Fibroblast of lung (primary cell): ENCODE results near the gene GRAP.

Experiments used
- EZH2 ChIP-seq: IDR thresholded peaks from 2 replicates; pipeline ENCODE4 v1.5.1; 2012; ENCODE audit warnings: low read length, control low read depth, mild to moderate bottlenecking; ENCODE audit errors: missing control alignments
- TF ChIP-seq, protein P1 (sequence below), 2 donors: IDR thresholded peaks in 1 of 2; conservative IDR thresholded peaks in 1 of 2; 1 replicate in 1 of 2; 2 replicates in 1 of 2; pipeline ENCODE4 v1.5.1; 2011 to 2012; ENCODE audit warnings: low read length in 2 of 2, control low read depth in 1 of 2, inconsistent platforms in 1 of 2, low read depth in 1 of 2, mild to moderate bottlenecking in 1 of 2

DNA sequence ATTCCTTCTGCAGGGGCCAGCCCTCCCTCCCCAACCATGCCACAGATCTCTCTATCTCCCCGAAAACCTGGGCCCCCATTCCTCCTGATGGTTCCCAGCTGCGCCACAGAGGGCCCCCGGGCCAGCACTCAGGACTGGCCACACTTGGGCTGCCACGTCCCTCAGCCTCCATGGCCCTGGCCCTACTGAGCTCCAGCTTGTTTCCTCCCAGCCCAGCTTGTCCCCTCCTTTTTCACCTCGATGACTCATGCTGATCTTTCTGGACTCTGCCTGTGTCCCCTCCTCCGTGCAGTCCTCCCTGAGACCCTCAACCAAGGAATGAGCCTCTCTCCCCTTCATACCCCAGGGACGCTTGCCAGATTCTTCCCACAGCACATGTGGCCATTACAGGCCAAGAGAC, 31.3 kb downstream of the GRAP start:
- TF ChIP-seq, protein P1, sequence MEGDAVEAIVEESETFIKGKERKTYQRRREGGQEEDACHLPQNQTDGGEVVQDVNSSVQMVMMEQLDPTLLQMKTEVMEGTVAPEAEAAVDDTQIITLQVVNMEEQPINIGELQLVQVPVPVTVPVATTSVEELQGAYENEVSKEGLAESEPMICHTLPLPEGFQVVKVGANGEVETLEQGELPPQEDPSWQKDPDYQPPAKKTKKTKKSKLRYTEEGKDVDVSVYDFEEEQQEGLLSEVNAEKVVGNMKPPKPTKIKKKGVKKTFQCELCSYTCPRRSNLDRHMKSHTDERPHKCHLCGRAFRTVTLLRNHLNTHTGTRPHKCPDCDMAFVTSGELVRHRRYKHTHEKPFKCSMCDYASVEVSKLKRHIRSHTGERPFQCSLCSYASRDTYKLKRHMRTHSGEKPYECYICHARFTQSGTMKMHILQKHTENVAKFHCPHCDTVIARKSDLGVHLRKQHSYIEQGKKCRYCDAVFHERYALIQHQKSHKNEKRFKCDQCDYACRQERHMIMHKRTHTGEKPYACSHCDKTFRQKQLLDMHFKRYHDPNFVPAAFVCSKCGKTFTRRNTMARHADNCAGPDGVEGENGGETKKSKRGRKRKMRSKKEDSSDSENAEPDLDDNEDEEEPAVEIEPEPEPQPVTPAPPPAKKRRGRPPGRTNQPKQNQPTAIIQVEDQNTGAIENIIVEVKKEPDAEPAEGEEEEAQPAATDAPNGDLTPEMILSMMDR (conservative IDR thresholded peaks at IDR 0.05 in 1 of 2, IDR thresholded peaks at IDR 0.05 in 1 of 2; ENCODE audit: low read depth in 1 of 2, low read length in 2 of 2), result no peak
- no peak for TF ChIP-seq EZH2
